NT2/D1 (cell line): ENCODE data around the gene IMMP2L.

Experiments
- DNase-seq: peaks from one replicate; pipeline ENCODE4 v3.0.0-alpha.2; 2011; ENCODE audit warnings: low read depth, low spot score
- H3K27me3 ChIP-seq: 2 replicates; pipeline ENCODE4 v1.6.0; 2011; ENCODE audit warnings: mild to moderate bottlenecking; ENCODE audit not compliant: insufficient read length, insufficient read depth
- H3K36me3 ChIP-seq: 2 replicates; pipeline ENCODE4 v1.6.1; 2011; ENCODE audit warnings: mild to moderate bottlenecking, low read length, mixed read lengths; ENCODE audit not compliant: insufficient read depth, insufficient read length
- H3K4me1 ChIP-seq: 2 replicates; pipeline ENCODE4 v1.5.1; 2011; ENCODE audit not compliant: insufficient read depth, insufficient read length
- H3K4me3 ChIP-seq: 2 replicates; pipeline ENCODE4 v1.5.1; 2011; ENCODE audit warnings: low read depth; ENCODE audit not compliant: insufficient read length
- H3K9ac ChIP-seq: 2 replicates; pipeline ENCODE4 v1.6.0; 2011; ENCODE audit warnings: low read depth; ENCODE audit not compliant: insufficient read length
- H3K9me3 ChIP-seq: 2 replicates; pipeline ENCODE4 v1.5.1; 2011; ENCODE audit warnings: mild to moderate bottlenecking, low read length; ENCODE audit not compliant: insufficient read depth
- SUZ12 ChIP-seq: IDR thresholded peaks from 2 replicates; pipeline ENCODE4 v1.6.1; 2011; ENCODE audit not compliant: insufficient read length, insufficient read depth; ENCODE audit errors: extremely low read depth
- YY1 ChIP-seq: IDR thresholded peaks from 2 replicates; pipeline ENCODE4 v1.6.1; 2011; ENCODE audit not compliant: insufficient read length, insufficient read depth
- ZNF274 ChIP-seq: IDR thresholded peaks from 2 replicates; pipeline ENCODE4 v1.6.1; 2011; ENCODE audit warnings: mild to moderate bottlenecking, low read depth, low read length

IMMP2L gene

DNA sequence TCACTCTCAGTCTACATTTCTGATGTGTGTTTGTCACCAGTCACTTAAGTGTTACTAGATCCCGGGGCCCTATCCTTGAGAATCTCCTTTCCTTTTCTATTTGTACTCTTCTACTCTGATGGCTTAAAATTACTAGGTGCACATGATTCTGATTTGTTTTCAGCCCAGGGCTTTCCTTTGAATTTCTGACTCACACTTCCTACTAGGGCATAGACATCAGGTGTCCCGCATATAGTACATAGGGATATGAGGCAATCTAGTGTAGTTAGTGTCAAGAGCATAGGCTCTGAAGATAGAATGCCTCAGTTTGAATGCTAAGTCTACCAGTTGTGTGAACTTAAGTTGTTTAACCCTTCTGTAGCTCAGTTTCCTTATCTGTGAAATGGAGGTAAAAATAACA, 520.7 kb downstream of the IMMP2L start:
- TF ChIP-seq ZNF274, result no peak
- TF ChIP-seq YY1, result no peak
- TF ChIP-seq SUZ12, result no peak
- no peak for DNase-seq
- Histone ChIP-seq H3K27me3 (no peaks in the 10 kb centered on the region), H3K9ac (no peak overlapping the region), H3K4me1 (no peaks in the 10 kb centered on the region), H3K4me3 (no peak overlapping the region), H3K36me3 (no peaks in the 10 kb centered on the region), H3K9me3 (no peaks in the 10 kb centered on the region)

DNA sequence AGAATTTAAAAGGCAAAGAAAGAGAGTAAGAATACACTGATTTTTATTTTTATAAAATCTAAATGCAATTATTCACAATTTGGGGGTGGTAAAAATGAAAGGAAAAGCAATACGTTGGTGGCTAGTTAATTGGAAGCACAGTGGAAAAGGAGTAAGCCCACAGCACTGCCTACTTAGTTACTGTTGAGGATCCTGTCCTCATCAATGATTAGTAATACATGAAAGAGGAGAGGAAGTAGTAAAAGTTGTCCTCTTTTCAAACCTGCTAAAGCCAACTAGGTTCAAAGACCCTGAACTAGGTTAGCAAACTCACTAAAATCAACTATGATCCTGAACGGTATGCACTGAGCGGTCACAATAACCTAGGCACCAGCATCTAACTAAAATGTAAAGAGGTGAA, 524.1 kb downstream of the IMMP2L start:
- TF ChIP-seq YY1 (no peak), ZNF274 (no peak), SUZ12 (no peak)
- no peak overlapping the region for H3K9ac ChIP-seq
- no peak for DNase-seq
- H3K4me3 ChIP-seq, result no peak overlapping the region
- H3K36me3 ChIP-seq, result no peaks in the 10 kb centered on the region
- H3K4me1 ChIP-seq, result no peaks in the 10 kb centered on the region
- no peaks in the 10 kb centered on the region for H3K9me3 ChIP-seq
- H3K27me3 ChIP-seq, result no peaks in the 10 kb centered on the region

DNA sequence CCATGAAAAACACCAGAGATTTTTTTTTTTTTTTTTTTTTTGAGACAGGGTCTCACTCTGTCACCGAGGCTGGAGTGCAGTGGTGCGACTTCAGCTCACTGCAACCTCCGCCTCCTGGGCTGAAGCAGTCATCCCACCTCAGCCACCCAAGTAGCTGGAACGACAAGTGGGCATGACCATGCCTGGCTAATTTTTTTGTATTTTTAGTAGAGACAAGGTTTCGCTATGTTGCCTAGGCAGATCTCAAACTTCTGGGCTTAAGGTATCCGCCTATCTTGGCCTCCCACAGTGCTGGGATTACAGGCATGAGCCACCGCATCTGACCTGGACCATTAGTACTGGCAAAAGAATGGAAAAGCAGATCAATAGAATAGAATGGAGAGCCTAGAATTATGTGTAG, 530.4 kb downstream of the IMMP2L start:
- Histone ChIP-seq H3K9me3 (no peaks in the 10 kb centered on the region), H3K4me3 (no peak overlapping the region), H3K9ac (no peak overlapping the region), H3K27me3 (no peaks in the 10 kb centered on the region), H3K4me1 (no peaks in the 10 kb centered on the region), H3K36me3 (no peaks in the 10 kb centered on the region)
- no peak for DNase-seq
- TF ChIP-seq YY1 (no peak), ZNF274 (no peak), SUZ12 (no peak)

DNA sequence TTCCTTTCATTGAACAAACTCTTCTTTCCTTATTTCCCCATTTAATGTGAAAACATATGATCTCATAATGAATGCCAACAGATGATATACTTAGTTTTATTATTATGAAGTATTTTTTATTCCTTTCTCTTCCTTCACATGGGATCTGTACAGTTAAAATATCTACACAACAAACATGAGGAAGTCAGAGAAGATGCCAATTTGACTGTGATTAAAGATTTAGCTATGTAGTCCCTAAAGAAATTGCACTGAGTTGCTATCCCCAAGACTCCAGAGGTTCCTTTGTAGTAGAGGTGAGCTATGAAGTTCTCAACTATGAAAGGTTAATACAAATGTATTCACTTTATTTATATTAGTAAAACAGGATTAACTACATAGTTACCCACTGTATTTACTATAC, 532.0 kb downstream of the IMMP2L start:
- DNase-seq, result no peak
- Histone ChIP-seq H3K27me3 (no peaks in the 10 kb centered on the region), H3K36me3 (no peaks in the 10 kb centered on the region), H3K9me3 (no peaks in the 10 kb centered on the region), H3K9ac (no peak overlapping the region), H3K4me1 (no peaks in the 10 kb centered on the region), H3K4me3 (no peak overlapping the region)
- TF ChIP-seq YY1 (no peak), ZNF274 (no peak), SUZ12 (no peak)

DNA sequence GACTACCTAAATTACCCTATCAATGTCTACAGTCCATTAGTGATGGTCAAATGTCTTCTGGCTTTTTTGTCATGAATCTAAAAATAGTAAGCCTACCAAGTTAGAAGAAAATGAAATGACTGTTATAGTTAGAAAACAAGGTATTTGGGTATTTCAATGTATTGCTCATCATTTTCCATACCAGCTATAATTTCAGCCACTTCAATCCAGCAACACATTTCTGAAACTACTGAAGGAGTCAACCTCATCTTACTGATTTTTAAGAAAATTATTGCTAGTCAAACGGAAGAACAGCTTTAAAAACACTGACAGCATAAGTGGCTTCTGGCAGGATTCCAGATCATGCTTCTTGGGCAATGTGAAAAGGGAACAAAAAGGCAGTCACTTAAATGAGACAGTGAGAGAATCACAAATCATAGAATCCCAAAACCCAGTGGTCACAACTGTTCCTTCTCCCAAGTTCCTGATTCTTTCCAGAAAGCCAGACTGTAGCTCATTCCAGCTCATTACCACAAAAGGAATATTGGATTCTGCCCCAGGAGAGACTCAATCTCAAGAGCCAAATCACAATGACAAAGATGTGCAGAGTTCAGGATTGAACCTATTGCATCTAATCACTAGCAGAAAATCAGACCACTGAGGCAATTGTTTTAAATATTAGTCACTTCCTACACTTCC, 532.6 kb downstream of the IMMP2L start:
- no peak overlapping the region for H3K9ac ChIP-seq
- no peaks in the 10 kb centered on the region for H3K36me3 ChIP-seq
- H3K4me3 ChIP-seq, result no peak overlapping the region
- no peak for TF ChIP-seq ZNF274
- TF ChIP-seq YY1, result no peak
- no peak for TF ChIP-seq SUZ12
- no peak for DNase-seq
- no peaks in the 10 kb centered on the region for H3K27me3 ChIP-seq
- no peaks in the 10 kb centered on the region for H3K4me1 ChIP-seq
- no peaks in the 10 kb centered on the region for H3K9me3 ChIP-seq

DNA sequence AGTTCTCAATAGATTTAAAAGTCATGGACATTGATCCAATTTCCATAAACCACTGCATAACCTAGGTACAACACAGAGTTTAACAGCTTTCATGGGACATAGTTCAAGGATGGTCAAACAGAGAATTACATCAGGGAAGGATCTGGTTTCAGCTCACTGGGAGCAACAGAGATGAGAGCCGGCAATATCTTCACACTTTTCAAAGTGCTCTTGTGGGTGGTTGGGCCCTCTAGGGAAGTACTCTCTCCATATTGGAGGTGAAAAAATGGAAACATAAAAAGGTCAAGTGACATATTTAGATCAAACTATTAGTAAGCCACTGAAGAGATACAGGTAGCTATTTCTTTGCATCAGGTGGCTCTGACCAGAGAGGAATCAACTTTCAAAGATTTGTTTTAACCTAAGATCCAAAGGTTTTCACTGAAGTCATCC, 533.1 kb downstream of the IMMP2L start:
- Histone ChIP-seq H3K9ac (no peak overlapping the region), H3K4me3 (no peak overlapping the region), H3K9me3 (no peaks in the 10 kb centered on the region), H3K36me3 (no peaks in the 10 kb centered on the region), H3K4me1 (no peaks in the 10 kb centered on the region), H3K27me3 (no peaks in the 10 kb centered on the region)
- TF ChIP-seq ZNF274 (no peak), SUZ12 (no peak), YY1 (no peak)
- no peak for DNase-seq

DNA sequence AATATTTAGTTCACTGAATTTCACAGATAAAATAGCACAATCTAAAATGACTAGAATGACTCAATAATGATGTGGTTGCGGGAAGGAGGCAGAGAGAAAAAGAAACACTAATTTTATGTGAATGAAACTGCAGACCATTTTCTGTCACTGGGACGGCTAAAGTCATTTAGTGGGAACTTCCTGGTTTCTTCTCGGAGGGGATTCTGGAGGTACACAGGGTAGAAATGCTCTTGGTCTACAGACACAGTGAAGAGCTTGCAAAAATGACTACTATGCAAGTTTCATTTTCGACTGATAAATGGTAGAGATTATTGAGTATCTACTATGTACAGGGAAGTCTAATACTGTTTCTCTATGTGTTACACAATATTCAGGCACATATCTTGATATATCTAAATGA, 534.9 kb downstream of the IMMP2L start:
- Histone ChIP-seq H3K4me3 (no peak overlapping the region), H3K9me3 (no peaks in the 10 kb centered on the region), H3K9ac (no peak overlapping the region), H3K36me3 (no peaks in the 10 kb centered on the region), H3K4me1 (no peaks in the 10 kb centered on the region), H3K27me3 (no peaks in the 10 kb centered on the region)
- DNase-seq, result no peak
- TF ChIP-seq YY1 (no peak), ZNF274 (no peak), SUZ12 (no peak)

DNA sequence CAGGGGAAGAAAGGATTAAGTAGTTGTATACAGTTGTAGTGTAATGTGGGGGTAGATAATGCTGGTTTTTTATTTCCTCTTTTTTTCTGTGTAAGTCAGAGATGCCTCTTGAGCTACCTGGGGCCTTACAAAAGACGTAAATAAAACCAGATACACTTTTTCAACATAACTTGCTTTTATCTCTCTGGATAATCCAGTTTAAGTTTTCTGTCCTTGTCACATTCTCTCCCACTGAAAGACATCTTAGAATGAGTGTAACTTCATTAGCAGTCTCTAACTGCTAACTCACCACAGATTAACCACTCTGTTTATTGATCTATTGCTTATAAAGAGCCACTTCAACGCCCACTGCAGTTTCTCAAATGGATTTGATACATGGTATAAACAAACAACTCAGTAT, 535.5 kb downstream of the IMMP2L start:
- H3K4me1 ChIP-seq, result no peaks in the 10 kb centered on the region
- DNase-seq, result no peak
- no peak overlapping the region for H3K4me3 ChIP-seq
- no peaks in the 10 kb centered on the region for H3K9me3 ChIP-seq
- no peaks in the 10 kb centered on the region for H3K27me3 ChIP-seq
- H3K36me3 ChIP-seq, result no peaks in the 10 kb centered on the region
- TF ChIP-seq YY1, result no peak
- no peak for TF ChIP-seq ZNF274
- TF ChIP-seq SUZ12, result no peak
- H3K9ac ChIP-seq, result no peak overlapping the region
